Measurements from ENCODE around the gene USP1. TPM values are rescaled to one million over a fixed set of nuclear protein-coding genes. Genes with fewer than 3 reads are reported as not detected.

USP1 gene, protein sequence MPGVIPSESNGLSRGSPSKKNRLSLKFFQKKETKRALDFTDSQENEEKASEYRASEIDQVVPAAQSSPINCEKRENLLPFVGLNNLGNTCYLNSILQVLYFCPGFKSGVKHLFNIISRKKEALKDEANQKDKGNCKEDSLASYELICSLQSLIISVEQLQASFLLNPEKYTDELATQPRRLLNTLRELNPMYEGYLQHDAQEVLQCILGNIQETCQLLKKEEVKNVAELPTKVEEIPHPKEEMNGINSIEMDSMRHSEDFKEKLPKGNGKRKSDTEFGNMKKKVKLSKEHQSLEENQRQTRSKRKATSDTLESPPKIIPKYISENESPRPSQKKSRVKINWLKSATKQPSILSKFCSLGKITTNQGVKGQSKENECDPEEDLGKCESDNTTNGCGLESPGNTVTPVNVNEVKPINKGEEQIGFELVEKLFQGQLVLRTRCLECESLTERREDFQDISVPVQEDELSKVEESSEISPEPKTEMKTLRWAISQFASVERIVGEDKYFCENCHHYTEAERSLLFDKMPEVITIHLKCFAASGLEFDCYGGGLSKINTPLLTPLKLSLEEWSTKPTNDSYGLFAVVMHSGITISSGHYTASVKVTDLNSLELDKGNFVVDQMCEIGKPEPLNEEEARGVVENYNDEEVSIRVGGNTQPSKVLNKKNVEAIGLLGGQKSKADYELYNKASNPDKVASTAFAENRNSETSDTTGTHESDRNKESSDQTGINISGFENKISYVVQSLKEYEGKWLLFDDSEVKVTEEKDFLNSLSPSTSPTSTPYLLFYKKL
- 10 to 100 TPM; 10.7 to 20.6 TPM for total RNA-seq

DNA sequence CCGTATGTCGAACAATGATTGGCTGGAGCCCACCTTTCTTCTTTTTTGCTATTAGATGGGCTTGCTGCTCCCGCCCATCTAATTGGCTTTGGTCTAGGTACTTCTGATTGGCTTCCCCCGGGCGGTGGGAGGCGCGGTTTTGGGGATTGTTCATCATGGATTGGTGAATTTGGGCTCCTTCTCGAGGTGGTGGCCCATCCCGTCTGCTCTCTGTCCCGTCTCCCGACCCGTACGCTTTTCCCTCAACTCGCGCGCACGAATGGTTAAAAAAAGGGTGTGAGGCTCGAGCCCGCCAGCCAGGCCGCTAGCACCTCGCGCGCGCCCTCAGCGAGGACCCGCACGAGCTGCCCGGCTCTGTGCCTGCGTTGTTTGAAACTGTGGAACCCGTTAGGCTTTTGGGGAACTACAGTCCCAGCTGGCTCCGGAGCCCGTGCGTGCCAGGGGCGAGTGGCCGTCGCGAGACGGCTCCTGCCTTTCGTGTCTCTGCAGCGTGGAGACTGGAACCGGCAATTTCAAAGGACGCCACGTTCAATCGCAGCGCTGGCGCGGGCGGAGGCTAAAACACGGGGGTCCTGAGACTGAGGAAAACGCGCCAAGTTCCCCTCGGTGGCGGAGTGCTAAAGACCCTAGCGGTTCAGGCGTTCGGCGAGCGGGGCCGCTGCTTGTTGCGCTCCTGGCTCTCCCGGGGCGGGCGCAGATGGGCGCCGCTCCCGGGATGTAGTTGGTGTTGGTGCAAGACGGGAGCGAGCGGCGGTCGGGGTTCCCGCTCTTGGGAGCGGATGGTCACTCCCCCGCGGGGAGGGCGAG lies at the start of gene USP1:
TSS of gene USP1 (plus strand) at position 584 of the 807 bp plus-strand sequence. CDS start 2,819 bp downstream, outside the sequence.

Other genes with a start within 250 kb of the USP1 start
- under 1 TPM; 0.67 to 0.69 TPM for gene L1TD1, start 242.2 kb upstream of the USP1 start, total RNA-seq
- not detected for gene KANK4, start 117.6 kb upstream of the USP1 start, total RNA-seq
- gene ANGPTL3, start 160.5 kb downstream of the USP1 start, total RNA-seq, result under 1 TPM in 1 of 2 donors, not detected in 1; under 0.01 TPM

Data from melanocyte of skin (primary cell).